C1 segment of cervical spinal cord (tissue), 14 donors: ENCODE measurements around the gene ETDC.

Experiments
- DNase-seq, 14 donors: peaks; one replicate each; lab custom pipeline; 2025; lab: John Stamatoyannopoulos, UW

The ETDC gene

DNA sequence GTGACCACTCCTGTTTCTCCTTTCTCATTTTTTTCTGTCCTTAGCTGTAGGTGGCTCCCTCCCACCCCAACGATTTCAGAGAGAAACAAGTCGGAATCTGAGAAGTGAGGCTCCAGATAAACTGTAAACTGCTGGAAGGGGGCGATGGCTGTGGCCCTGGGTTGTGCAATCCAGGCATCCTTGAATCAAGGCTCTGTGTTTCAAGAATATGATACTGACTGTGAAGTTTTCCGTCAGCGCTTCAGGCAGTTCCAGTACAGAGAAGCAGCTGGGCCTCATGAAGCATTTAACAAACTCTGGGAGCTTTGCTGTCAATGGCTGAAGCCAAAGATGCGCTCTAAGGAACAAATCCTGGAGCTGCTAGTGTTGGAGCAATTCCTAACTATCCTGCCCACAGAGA lies 37.7 kb downstream of the ETDC start:
- no peak for DNase-seq

DNA sequence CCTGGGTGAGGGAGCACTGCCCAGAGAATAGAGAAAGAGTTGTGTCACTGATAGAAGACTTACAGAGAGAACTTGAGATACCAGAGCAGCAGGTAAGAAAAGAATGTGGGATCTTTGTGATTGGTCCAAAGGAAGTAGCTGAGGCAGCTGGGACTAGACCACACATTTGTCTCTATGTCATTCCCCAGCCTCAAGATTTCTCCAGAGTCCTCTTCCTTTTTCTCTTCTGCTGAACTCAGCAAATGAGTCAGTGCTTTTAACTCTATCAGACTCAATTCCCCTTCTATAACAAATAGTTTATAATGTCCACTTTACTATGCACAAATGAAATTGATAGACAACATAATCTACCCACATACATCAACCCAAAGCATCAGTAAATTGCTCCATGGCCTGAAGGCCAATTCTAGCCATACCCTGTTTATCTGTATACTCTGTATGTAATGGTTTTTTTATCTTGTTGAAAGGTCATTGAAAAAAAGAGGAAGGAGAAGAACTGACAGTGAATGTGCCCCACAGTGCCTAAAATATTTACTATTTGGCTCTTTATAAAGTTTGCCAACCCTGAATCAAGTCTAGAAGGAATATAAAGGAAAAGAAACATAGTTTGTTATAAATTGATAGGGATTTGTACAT lies 38.2 kb downstream of the ETDC start:
- DNase-seq = no peak

DNA sequence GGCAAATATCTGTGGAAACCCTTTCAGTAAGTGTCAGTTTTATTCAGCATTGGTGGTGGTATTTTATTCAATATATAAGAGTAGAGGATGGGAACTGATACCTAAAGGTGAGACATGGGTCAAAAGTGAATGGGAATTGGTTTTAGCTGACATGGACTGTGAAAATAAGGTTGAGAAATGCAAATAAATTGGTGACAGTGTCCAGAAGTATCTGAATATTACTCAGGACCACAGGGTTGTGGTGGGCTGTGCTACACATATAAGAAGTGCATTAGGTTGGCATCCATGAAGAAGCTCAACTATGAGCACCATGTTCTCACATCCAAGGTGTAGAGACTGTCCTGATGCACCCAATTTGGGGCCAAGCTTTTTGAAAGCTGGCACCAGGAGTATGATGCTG lies 45.0 kb downstream of the ETDC start:
- no peak for DNase-seq
